Natural killer cell treated with Interleukin-12 subunit alpha and Interleukin-12 subunit beta and Interleukin-15 and Interleukin-18, amount 100 ng/mL, for 72 hours (primary cell): ENCODE measurements around the gene VWC2L. TPM values are rescaled to one million over a fixed set of nuclear protein-coding genes. Genes with fewer than 3 reads are reported as not detected.

Source experiments
- ATAC-seq, 2 donors: fragments of 150-1000 bp; cut with Tn5 transposase in 1 of 2; sonication (Bioruptor Pico), chemical (Tn5 transposase) in 1 of 2; 2 replicates each; pipeline ENCODE4 v1.10.0; 2021
- DNase-seq: peaks from one replicate; pipeline ENCODE4 v3.0.0; 2022; ENCODE audit warnings: low spot score
- H3K27ac Mint-ChIP-seq, 2 donors: 1 replicate in 1 of 2; 2 replicates in 1 of 2; pipeline ENCODE4 v1.8.0; 2022; ENCODE audit warnings: mixed read lengths in 2 of 2, mild to moderate bottlenecking in 1 of 2, moderate library complexity in 1 of 2
- H3K27me3 Mint-ChIP-seq, 2 donors: 1 replicate in 1 of 2; 2 replicates in 1 of 2; pipeline ENCODE4 v1.8.0; 2022; ENCODE audit warnings: mixed read lengths in 2 of 2
- H3K36me3 Mint-ChIP-seq: one replicate; pipeline ENCODE4 v1.8.0; 2022; ENCODE audit warnings: mixed read lengths
- H3K4me1 Mint-ChIP-seq, 2 donors: 1 replicate in 1 of 2; 2 replicates in 1 of 2; pipeline ENCODE4 v1.8.0; 2022; ENCODE audit warnings: low read depth in 2 of 2, mixed read lengths in 2 of 2, mild to moderate bottlenecking in 1 of 2
- H3K4me3 Mint-ChIP-seq: one replicate; pipeline ENCODE4 v1.8.0; 2022; ENCODE audit warnings: mixed read lengths
- H3K9me3 Mint-ChIP-seq: 2 replicates; pipeline ENCODE4 v1.8.0; 2022; ENCODE audit warnings: mixed read lengths
- total RNA-seq, 2 donors: library from RNA; stranded (reverse); gene quantifications; one replicate each; pipeline ENCODE4 v1.2.3, GENCODE V29; 2022

VWC2L gene
- total RNA-seq: not detected

DNA sequence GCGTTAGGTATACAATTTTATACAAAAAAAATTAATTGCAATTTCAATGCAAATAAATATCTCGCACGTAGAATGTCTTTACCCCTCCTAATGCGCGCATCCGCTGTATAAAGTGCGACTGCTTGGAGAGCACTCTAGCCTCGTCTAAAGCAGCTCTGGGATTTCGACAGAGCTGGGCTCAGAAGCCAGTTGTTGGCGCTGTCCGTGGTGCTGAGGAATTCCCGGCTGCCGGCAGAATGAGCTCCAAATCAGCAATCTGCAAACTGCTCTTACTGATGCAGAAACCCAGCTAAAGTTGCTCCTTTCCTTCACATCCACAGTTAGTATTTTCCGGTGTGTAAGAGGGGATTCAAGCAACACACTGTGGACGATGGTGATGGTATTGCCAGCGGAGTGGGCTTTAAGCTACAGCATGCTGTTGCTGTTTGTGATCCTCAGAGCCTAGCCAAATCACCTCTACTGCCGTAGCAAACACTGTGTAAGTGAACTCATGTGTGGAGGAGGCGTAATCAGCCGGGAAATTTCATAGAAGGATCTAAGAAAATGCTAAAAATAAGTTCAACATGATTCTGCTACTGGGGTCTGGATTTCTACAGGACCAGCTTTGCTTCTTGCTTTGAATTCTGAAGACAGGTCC, at the start of gene VWC2L:
VWC2L (plus strand) TSS at position 137 of the 637 bp plus-strand sequence. CDS start 3,140 bp downstream, outside the sequence.
- Mint-ChIP-seq H3K4me3 (no peak within 1 kb of the TSS), H3K27ac (no peak within 1 kb of the TSS), H3K4me1 (no peaks in the 10 kb centered on the region), H3K27me3 (no peaks in the 10 kb centered on the region), H3K36me3 (no peaks in the 10 kb centered on the region), H3K9me3 (no peaks in the 10 kb centered on the region)
- DNase-seq: no peak
- no peak for ATAC-seq

DNA sequence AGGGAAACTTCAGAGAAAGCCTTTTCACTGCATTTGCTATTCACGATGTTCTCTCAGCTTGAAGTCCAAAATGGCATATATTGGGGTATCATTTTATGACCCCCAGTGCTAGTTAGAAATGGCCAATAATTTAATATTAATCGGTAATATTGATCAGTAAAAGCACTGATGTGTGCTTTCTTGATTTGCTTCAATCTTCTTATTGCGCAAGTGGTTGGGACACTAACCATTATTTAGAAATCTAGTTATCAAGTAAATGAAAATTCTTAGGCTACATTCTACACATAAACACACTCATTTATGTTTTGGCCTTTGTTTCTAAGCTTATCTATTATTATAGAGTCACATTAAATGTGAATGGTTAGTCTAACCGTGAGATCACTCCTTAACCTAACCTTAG, 49.7 kb upstream of the VWC2L start:
- peaks cover 11% of the 10 kb centered on the region for H3K9me3 Mint-ChIP-seq
- no peak for ATAC-seq
- no peaks in the 10 kb centered on the region for H3K4me1 Mint-ChIP-seq
- no peak for DNase-seq
- no peak overlapping the region for H3K4me3 Mint-ChIP-seq
- H3K36me3 Mint-ChIP-seq: no peaks in the 10 kb centered on the region
- H3K27me3 Mint-ChIP-seq: no peaks in the 10 kb centered on the region
- no peak overlapping the region for H3K27ac Mint-ChIP-seq

DNA sequence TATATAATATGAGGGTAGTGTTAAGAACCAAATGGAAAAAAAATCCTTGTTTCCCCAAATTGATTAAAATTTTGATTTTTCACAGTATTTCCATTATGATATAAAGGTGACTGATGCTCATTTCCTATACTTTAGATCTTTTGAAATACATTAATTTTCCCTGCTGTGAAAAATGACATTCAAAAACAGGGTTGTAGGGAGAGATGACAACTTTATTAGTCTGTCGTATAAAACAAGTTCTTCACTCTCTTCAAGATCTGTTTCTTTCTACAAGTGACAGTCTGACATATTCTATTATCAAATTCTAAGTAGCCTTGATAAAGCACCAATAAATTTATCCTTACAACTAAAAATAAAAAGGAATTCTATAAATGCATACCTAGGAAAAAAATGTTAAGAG, 45.3 kb upstream of the VWC2L start:
- H3K4me3 Mint-ChIP-seq: no peak overlapping the region
- no peaks in the 10 kb centered on the region for H3K27me3 Mint-ChIP-seq
- no peak overlapping the region for H3K27ac Mint-ChIP-seq
- H3K4me1 Mint-ChIP-seq: no peaks in the 10 kb centered on the region
- no peaks in the 10 kb centered on the region for H3K36me3 Mint-ChIP-seq
- ATAC-seq (no peak), DNase-seq (no peak)
- H3K9me3 Mint-ChIP-seq: peaks cover 8% of the 10 kb centered on the region

DNA sequence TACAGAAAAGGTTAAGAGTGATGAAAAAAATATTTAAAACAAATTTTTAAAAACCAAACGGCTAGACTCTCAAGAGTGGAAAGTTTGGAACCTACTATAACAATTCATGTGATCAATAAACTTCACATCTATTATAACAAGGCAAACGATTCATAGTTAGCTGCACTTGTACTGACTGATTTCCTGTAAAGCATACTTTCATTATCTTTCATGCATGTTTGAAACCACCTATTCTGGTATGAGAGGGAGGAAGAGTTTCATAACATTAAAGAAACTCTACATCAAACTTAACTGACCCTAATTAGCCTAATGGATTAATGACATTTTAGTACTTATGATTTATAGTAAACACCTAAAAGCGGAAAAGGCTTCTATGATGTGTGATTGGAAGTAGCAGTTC, 43.7 kb upstream of the VWC2L start:
- DNase-seq (no peak), ATAC-seq (no peak)
- H3K4me1 Mint-ChIP-seq: no peaks in the 10 kb centered on the region
- H3K27me3 Mint-ChIP-seq: no peaks in the 10 kb centered on the region
- no peak overlapping the region for H3K4me3 Mint-ChIP-seq
- no peak overlapping the region for H3K27ac Mint-ChIP-seq
- H3K9me3 Mint-ChIP-seq: peaks cover 8% of the 10 kb centered on the region
- no peaks in the 10 kb centered on the region for H3K36me3 Mint-ChIP-seq

DNA sequence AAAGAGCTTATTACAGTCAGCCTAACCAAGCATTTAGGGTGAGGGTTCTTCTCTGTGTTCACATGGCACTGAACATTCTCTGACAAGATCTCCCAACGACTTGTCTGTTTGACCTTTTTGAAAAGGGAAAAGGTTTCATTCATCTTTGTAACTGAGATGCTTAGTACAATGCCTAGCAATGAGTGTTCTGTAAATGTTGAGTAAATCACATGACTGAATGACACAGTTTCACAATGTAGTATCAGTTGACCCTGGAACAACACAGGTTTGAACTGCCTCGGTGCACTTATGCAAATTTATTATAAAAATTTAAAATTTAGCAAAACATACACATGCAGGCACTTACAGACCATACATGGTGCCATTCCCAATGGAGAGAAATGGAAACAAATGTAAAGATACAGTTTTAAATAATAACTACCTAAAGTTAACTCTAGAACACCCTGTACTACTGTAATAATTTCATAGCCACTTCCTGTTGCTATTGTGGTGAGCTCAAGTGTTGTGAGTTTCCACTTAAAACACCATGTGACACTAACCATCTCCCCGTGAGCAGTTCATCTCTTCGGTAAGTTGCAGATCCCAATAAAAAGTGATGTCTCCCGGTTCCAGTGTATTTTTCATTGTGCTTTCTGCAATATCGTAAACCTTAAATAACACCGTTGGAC, 34.1 kb upstream of the VWC2L start:
- Mint-ChIP-seq H3K27me3 (no peaks in the 10 kb centered on the region), H3K36me3 (no peaks in the 10 kb centered on the region), H3K27ac (no peak overlapping the region), H3K4me3 (no peak overlapping the region), H3K9me3 (peaks cover 9% of the 10 kb centered on the region), H3K4me1 (no peaks in the 10 kb centered on the region)
- ATAC-seq (no peak), DNase-seq (no peak)

DNA sequence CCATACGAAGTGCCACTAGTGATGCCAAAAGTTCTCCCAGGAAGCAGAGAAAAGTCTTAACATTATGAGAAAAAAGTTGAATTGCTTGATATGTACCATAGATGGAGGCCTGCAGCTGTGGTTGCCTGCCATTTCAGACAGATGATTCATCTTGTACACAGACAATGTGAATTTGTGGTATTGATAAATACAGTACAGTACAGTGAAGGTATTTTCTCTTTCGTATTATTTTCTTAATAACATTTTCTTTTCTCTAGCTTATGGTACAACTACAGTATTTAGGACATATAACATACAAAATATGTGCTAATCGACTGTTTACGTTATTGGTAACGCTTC, 33.6 kb upstream of the VWC2L start:
- Mint-ChIP-seq H3K9me3 (peaks cover 9% of the 10 kb centered on the region), H3K27me3 (no peaks in the 10 kb centered on the region), H3K4me1 (no peaks in the 10 kb centered on the region), H3K36me3 (no peaks in the 10 kb centered on the region), H3K4me3 (no peak overlapping the region), H3K27ac (no peak overlapping the region)
- ATAC-seq (no peak), DNase-seq (no peak)

DNA sequence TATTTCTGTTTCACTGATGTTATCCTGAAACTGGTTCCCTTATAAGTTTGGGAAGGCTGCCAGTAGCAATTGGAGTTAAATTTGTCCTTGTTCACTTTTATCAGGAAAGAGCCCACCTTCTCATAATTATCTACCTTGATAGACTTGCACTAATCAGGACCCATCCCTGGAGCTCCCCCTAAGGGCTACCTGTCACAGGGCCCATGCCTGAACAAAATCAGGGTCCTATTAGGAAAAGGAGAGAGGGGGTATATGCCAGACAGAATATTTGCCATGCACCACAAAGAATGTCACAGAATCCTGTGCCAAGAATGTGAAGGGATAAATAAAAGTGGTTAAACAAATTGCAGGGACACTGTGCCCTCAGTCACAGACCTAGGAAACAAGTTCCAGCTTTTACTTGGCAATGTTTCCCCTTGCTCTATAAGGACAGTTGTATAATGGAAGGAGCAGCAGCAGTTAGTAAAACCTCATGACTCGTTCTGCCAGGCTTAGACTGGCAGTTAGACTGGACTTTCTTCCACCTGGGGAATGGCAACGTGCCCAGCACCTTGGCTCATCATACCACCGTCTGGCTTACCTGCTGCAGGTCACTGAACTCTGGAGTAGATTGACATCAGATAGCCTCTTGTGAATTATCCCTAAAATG, 32.3 kb upstream of the VWC2L start:
- H3K9me3 Mint-ChIP-seq: peaks cover 6% of the 10 kb centered on the region
- H3K4me3 Mint-ChIP-seq: no peak overlapping the region
- no peaks in the 10 kb centered on the region for H3K4me1 Mint-ChIP-seq
- no peak for ATAC-seq
- no peak overlapping the region for H3K27ac Mint-ChIP-seq
- no peaks in the 10 kb centered on the region for H3K36me3 Mint-ChIP-seq
- H3K27me3 Mint-ChIP-seq: no peaks in the 10 kb centered on the region
- DNase-seq: no peak

DNA sequence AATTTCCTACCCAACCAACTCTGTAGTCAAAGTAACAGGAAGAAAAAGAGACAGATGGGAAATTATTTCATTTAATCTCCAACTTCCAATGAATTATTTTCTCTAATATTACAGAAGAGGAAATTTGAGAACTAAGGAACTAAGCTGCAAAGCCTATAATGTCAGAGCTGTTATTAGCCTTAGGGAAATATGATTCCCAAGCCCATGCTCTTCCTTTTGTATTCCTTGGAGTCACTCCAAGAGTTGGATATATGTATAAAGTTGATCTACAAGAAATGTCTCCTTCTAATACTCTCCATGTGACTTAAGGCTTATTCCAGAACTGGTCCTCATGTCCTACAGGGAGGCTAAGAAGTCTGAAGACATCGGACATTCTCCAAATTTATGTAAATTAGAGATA, 31.6 kb upstream of the VWC2L start:
- H3K4me3 Mint-ChIP-seq: no peak overlapping the region
- ATAC-seq (no peak), DNase-seq (no peak)
- H3K4me1 Mint-ChIP-seq: no peaks in the 10 kb centered on the region
- H3K9me3 Mint-ChIP-seq: peaks cover 3% of the 10 kb centered on the region
- no peaks in the 10 kb centered on the region for H3K27me3 Mint-ChIP-seq
- no peak overlapping the region for H3K27ac Mint-ChIP-seq
- no peaks in the 10 kb centered on the region for H3K36me3 Mint-ChIP-seq

DNA sequence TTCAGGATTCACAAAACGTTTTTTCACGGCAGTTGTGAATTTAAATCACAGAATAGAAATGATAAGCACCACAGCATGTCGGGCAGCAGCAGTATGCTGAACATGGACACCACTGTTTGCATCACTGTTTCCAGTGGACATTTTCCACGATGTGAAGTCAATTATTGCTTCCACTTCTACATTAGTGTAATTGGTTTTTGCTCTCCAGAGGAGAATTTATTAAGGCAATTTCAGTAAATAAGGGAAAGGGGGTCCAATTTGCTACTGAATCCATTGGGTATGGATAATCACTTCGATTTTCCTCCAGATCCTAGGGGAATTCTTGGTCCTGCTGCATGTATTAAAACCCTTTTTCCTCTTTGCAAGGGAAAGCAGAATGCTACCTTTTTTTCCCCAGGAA, 30.2 kb upstream of the VWC2L start:
- DNase-seq (no peak), ATAC-seq (no peak)
- H3K4me1 Mint-ChIP-seq: no peaks in the 10 kb centered on the region
- H3K27ac Mint-ChIP-seq: no peak overlapping the region
- peaks cover 3% of the 10 kb centered on the region for H3K9me3 Mint-ChIP-seq
- H3K4me3 Mint-ChIP-seq: no peak overlapping the region
- H3K36me3 Mint-ChIP-seq: no peaks in the 10 kb centered on the region
- no peaks in the 10 kb centered on the region for H3K27me3 Mint-ChIP-seq

DNA sequence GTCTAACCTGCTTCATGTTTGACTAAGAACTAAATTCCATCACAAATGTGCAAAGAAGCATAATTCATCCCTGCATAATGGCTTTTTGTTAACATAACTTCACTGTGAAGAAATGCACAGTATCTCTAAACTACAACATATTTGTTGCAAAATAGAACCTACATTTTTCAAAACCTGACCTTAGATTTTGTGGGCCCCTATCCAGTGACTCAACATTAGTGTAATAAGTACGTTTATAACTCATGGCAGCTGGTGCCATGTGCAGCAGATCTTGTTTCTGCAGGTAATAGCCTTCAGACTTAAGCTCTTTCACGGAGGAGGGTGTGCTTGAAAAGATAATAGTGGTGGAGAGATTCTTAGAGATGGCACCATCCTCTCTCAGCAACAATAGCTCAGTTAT, 28.6 kb upstream of the VWC2L start:
- Mint-ChIP-seq H3K9me3 (peaks cover 3% of the 10 kb centered on the region), H3K36me3 (no peaks in the 10 kb centered on the region), H3K4me3 (no peak overlapping the region), H3K4me1 (no peaks in the 10 kb centered on the region), H3K27ac (no peak overlapping the region), H3K27me3 (no peaks in the 10 kb centered on the region)
- DNase-seq: no peak
- no peak for ATAC-seq

DNA sequence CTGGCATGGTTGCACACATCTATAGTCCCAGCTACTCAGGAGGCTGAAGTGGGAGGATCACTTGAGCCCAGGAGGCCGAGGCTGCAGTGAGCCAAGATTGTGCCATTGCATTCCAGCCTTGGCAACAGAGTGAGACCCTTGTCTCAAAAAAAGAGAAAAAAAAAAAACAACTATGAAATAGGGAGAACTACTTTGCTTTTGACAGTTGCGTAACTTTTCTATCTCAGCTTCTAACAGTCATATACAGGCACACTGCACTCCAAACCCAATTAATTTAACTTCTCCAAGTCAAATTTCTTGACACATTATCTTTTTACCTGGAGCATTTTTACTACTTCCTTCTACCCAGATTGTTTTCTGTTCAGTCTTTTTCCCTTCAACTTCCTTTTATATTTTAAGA, 24.1 kb upstream of the VWC2L start:
- DNase-seq (no peak), ATAC-seq (no peak)
- Mint-ChIP-seq H3K4me3 (no peak overlapping the region), H3K4me1 (no peaks in the 10 kb centered on the region), H3K9me3 (peaks cover 5% of the 10 kb centered on the region), H3K27ac (no peak overlapping the region), H3K27me3 (no peaks in the 10 kb centered on the region), H3K36me3 (no peaks in the 10 kb centered on the region)

DNA sequence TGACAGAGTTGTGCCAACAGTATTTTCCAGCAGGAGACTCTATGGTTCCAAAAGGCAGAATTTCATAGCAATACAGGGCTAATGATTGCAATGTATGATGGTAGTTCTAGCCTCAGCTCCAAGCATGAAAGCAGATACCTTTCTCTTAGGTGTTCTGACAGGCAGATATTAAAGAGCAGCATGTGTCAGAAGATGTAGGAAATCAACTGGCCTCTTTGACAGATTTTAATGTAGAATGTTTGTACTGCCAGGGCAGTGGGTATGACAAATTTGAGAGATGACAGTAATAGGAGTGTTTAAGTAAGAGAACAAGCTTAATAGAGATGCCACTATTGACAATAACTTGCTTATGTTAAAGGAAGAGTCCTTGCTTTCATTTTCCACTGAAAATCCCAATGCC, 21.5 kb upstream of the VWC2L start:
- Mint-ChIP-seq H3K36me3 (no peaks in the 10 kb centered on the region), H3K4me3 (no peak overlapping the region), H3K9me3 (peaks cover 5% of the 10 kb centered on the region), H3K27me3 (no peaks in the 10 kb centered on the region), H3K27ac (no peak overlapping the region), H3K4me1 (no peaks in the 10 kb centered on the region)
- no peak for ATAC-seq
- DNase-seq: no peak

DNA sequence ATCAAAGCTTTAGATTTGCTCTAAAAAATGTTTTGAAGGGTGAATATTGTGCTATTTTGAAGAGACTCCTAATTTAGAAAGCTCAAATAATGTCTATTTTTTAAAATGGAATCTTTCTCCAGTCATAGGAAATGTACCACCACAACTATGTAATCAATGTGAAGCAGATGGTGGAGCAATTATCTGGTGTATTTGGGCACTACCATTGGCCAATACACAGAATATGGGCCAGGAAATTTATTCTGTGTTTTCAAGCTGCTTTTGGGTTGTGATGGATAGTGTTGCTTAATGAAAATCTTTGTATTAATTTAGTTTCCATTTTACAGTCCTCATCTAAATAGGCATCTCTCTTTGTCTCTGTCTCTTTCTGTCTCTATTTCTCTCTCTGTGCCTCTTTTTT, 17.1 kb upstream of the VWC2L start:
- Mint-ChIP-seq H3K27me3 (no peaks in the 10 kb centered on the region), H3K27ac (no peak overlapping the region), H3K36me3 (no peaks in the 10 kb centered on the region), H3K9me3 (peaks cover 5% of the 10 kb centered on the region), H3K4me3 (no peak overlapping the region), H3K4me1 (no peaks in the 10 kb centered on the region)
- DNase-seq (no peak), ATAC-seq (no peak)

DNA sequence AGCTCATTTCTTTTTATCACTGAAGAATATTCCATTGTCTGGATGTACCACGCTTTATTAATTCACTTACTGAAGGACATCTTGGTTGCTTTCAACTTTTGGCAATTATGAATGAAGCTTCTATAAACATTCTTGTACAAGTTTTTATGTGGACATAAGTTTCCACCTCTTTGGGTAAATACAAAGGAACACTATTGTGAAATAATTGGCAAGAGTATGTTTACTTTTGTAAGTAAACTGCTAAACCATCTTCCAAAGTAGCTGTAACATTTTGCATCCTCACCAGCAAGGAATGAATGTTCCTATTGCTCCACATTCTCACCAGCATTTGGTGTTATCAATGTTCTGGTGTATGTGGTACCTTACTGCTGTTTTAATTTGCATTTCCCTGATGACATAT, 15.8 kb upstream of the VWC2L start:
- ATAC-seq (no peak), DNase-seq (no peak)
- Mint-ChIP-seq H3K27ac (no peak overlapping the region), H3K4me1 (no peaks in the 10 kb centered on the region), H3K4me3 (no peak overlapping the region), H3K27me3 (no peaks in the 10 kb centered on the region), H3K9me3 (peaks cover 5% of the 10 kb centered on the region), H3K36me3 (no peaks in the 10 kb centered on the region)
